ENCODE results near the gene VWA2. TPM values are rescaled to one million over a fixed set of nuclear protein-coding genes. Genes with fewer than 3 reads are reported as not detected.

Gene VWA2
- polyA plus RNA-seq, 1 donor from 2014 or later: not detected

GRCh38 chr10:114252092-114252491 is 13.0 kb downstream of the VWA2 start:
- no peak overlapping the region for H3K27ac ChIP-seq (ENCODE audit: low read length)
- no peaks in the 10 kb centered on the region for H3K9me3 ChIP-seq (ENCODE audit: low read length)
- H3K9me2 ChIP-seq (ENCODE audit: insufficient read depth, low read length): no peaks in the 10 kb centered on the region
- no peaks in the 10 kb centered on the region for H3K27me3 ChIP-seq (ENCODE audit: insufficient read depth, low read depth, low read length)
- H3K9ac ChIP-seq (ENCODE audit: low read length): no peak overlapping the region
- no peaks in the 10 kb centered on the region for H3F3A ChIP-seq (ENCODE audit: insufficient read depth, low read length, poor library complexity, severe bottlenecking)
- H3K4me2 ChIP-seq (ENCODE audit: low read length): no peak overlapping the region
- TF ChIP-seq TAF1 (IDR thresholded peaks at IDR 0.05; ENCODE audit: low read depth): no peak
- no peak for TF ChIP-seq RAD21 (conservative IDR thresholded peaks at IDR 0.05)
- no peak for TF ChIP-seq SMC3 (conservative IDR thresholded peaks at IDR 0.05; ENCODE audit: poor library complexity)
- TF ChIP-seq POLR2AphosphoS5 (IDR thresholded peaks at IDR 0.05): no peak
- no peak for TF ChIP-seq MXI1 (conservative IDR thresholded peaks at IDR 0.05; ENCODE audit: poor library complexity, severe bottlenecking)
- no peak for TF ChIP-seq CTCF (IDR thresholded peaks at IDR 0.05; ENCODE audit: poor library complexity, severe bottlenecking)
- TF ChIP-seq REST (IDR thresholded peaks at IDR 0.05; ENCODE audit: borderline replicate concordance): no peak
- no peak for TF ChIP-seq EP300 (conservative IDR thresholded peaks at IDR 0.05; ENCODE audit: poor library complexity, severe bottlenecking)
- TF ChIP-seq EZH2 (IDR thresholded peaks at IDR 0.05; ENCODE audit: borderline replicate concordance, insufficient read depth, low read length, poor library complexity, severe bottlenecking): no peak
- no peaks in the 10 kb centered on the region for H3K36me3 ChIP-seq (ENCODE audit: insufficient read depth, low read length)
- no peaks in the 10 kb centered on the region for H3K79me2 ChIP-seq (replicated peaks; ENCODE audit: insufficient read depth, low read length)
- H2AFZ ChIP-seq (ENCODE audit: low read depth, low read length): no peak overlapping the region
- H4K20me1 ChIP-seq (ENCODE audit: insufficient read depth): no peaks in the 10 kb centered on the region
- no peak overlapping the region for H3K4me3 ChIP-seq (ENCODE audit: low read length)

- no peaks in the 10 kb centered on the region for H3K36me3 ChIP-seq (ENCODE audit: insufficient read depth, low read length)
- H3F3A ChIP-seq (ENCODE audit: insufficient read depth, low read length, poor library complexity, severe bottlenecking): no peaks in the 10 kb centered on the region
- H3K9me3 ChIP-seq (ENCODE audit: low read length): no peaks in the 10 kb centered on the region
- H2AFZ ChIP-seq (ENCODE audit: low read depth, low read length): no peak overlapping the region
- H3K9ac ChIP-seq (ENCODE audit: low read length): no peak overlapping the region
- no peak overlapping the region for H3K4me3 ChIP-seq (ENCODE audit: low read length)
- no peaks in the 10 kb centered on the region for H4K20me1 ChIP-seq (ENCODE audit: insufficient read depth)
- no peak overlapping the region for H3K4me2 ChIP-seq (ENCODE audit: low read length)
- no peaks in the 10 kb centered on the region for H3K79me2 ChIP-seq (replicated peaks; ENCODE audit: insufficient read depth, low read length)
- no peaks in the 10 kb centered on the region for H3K9me2 ChIP-seq (ENCODE audit: insufficient read depth, low read length)
- no peaks in the 10 kb centered on the region for H3K27me3 ChIP-seq (ENCODE audit: insufficient read depth, low read depth, low read length)
- no peak for TF ChIP-seq MXI1 (conservative IDR thresholded peaks at IDR 0.05; ENCODE audit: poor library complexity, severe bottlenecking)
- no peak for TF ChIP-seq POLR2AphosphoS5 (IDR thresholded peaks at IDR 0.05)
- no peak for TF ChIP-seq SMC3 (conservative IDR thresholded peaks at IDR 0.05; ENCODE audit: poor library complexity)
- TF ChIP-seq EP300 (conservative IDR thresholded peaks at IDR 0.05; ENCODE audit: poor library complexity, severe bottlenecking): no peak
- TF ChIP-seq CTCF (IDR thresholded peaks at IDR 0.05; ENCODE audit: poor library complexity, severe bottlenecking): no peak
- TF ChIP-seq REST (IDR thresholded peaks at IDR 0.05; ENCODE audit: borderline replicate concordance): no peak
- TF ChIP-seq TAF1 (IDR thresholded peaks at IDR 0.05; ENCODE audit: low read depth): no peak
- no peak overlapping the region for H3K27ac ChIP-seq (ENCODE audit: low read length)
Observed at GRCh38 chr10:114252883-114253282, 13.8 kb downstream of the VWA2 start.

Measured in neural cell (in vitro differentiated cells).